Measurements from ENCODE around the gene HNF1A.

Gene HNF1A

GRCh38 chr12:120965534-120966091 is 12.7 kb upstream of the HNF1A start:
- no peaks in the 10 kb centered on the region for H3K4me1 Mint-ChIP-seq (ENCODE audit: low read depth in 2 of 2)
- ATAC-seq (replicated peaks) (no peak), DNase-seq (no peak)
- H3K4me3 Mint-ChIP-seq = no peak overlapping the region
- no peaks in the 10 kb centered on the region for H3K27me3 Mint-ChIP-seq
- H3K36me3 Mint-ChIP-seq (ENCODE audit: insufficient read depth) = peaks cover 2% of the 10 kb centered on the region
- H3K9me3 Mint-ChIP-seq = no peaks in the 10 kb centered on the region
- no peak overlapping the region for H3K27ac Mint-ChIP-seq

DNA sequence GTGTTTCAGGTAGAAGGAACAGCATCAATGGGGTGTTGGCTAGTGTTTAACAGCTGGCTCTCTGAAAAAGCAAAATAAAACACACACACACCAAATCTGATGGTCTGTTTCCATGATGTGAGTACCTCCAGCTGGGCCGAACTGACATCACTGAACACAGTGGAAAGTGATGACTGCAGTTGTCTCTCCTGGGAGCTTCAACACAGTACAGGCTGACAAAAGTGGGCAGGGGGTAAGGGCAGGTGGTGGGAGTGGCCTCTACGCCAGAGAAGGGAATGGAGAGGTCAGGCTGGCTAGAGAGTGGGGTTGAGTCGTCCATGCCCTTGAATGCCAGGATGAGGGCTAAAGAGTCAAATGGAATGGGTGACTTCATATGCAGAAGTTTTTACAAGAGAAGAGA is 8.0 kb upstream of the HNF1A start:
- DNase-seq (no peak), ATAC-seq (replicated peaks) (no peak)
- no peak overlapping the region for H3K4me3 Mint-ChIP-seq
- peaks cover 0 to 4% of the 10 kb centered on the region in 2 donors for H3K4me1 Mint-ChIP-seq (ENCODE audit: low read depth in 2 of 2)
- H3K27me3 Mint-ChIP-seq = no peaks in the 10 kb centered on the region
- no peak overlapping the region for H3K27ac Mint-ChIP-seq
- no peaks in the 10 kb centered on the region for H3K9me3 Mint-ChIP-seq
- H3K36me3 Mint-ChIP-seq (ENCODE audit: insufficient read depth) = peaks cover 2% of the 10 kb centered on the region

- Mint-ChIP-seq H3K36me3 (ENCODE audit: insufficient read depth) (no peaks in the 10 kb centered on the region), H3K27ac (no peak overlapping the region), H3K9me3 (no peaks in the 10 kb centered on the region), H3K27me3 (no peaks in the 10 kb centered on the region), H3K4me3 (no peak overlapping the region), H3K4me1 (ENCODE audit: low read depth in 2 of 2) (peaks cover 0 to 4% of the 10 kb centered on the region in 2 donors)
- ATAC-seq (replicated peaks) (peak; percentile 92), DNase-seq (peak; percentile 23 to 51 (median 35))
Measured at GRCh38 chr12:120971299-120972180, 6.8 kb upstream of the HNF1A start.

GRCh38 chr12:120972870-120973543 is 5.3 kb upstream of the HNF1A start:
- no peaks in the 10 kb centered on the region for H3K27me3 Mint-ChIP-seq
- no peaks in the 10 kb centered on the region for H3K9me3 Mint-ChIP-seq
- no peaks in the 10 kb centered on the region for H3K36me3 Mint-ChIP-seq (ENCODE audit: insufficient read depth)

GRCh38 chr12:120977531-120978295 is 630 bp upstream of the HNF1A start:
- H3K36me3 Mint-ChIP-seq (ENCODE audit: insufficient read depth) = no peaks in the 10 kb centered on the region
- H3K4me1 Mint-ChIP-seq (ENCODE audit: low read depth in 2 of 2) = no peaks in the 10 kb centered on the region
- DNase-seq = no peak
- H3K27ac Mint-ChIP-seq = no peak overlapping the region
- H3K9me3 Mint-ChIP-seq = no peaks in the 10 kb centered on the region
- ATAC-seq (replicated peaks) = no peak
- peaks cover 0 to 9% of the 10 kb centered on the region in 2 donors for H3K27me3 Mint-ChIP-seq
- H3K4me3 Mint-ChIP-seq = no peak overlapping the region

More at GRCh38 chr12:120972870-120973543, 5.3 kb upstream of the HNF1A start:
- H3K4me1 Mint-ChIP-seq (ENCODE audit: low read depth in 2 of 2) = peaks cover 0 to 4% of the 10 kb centered on the region in 2 donors
- H3K27ac Mint-ChIP-seq = no peak overlapping the region
- ATAC-seq (replicated peaks) = no peak
- no peak overlapping the region for H3K4me3 Mint-ChIP-seq
- DNase-seq = no peak

- no peak overlapping the region for H3K27ac Mint-ChIP-seq
- no peak overlapping the region for H3K4me3 Mint-ChIP-seq
- H3K4me1 Mint-ChIP-seq (ENCODE audit: low read depth in 2 of 2) = no peaks in the 10 kb centered on the region
- H3K36me3 Mint-ChIP-seq (ENCODE audit: insufficient read depth) = no peaks in the 10 kb centered on the region
- H3K27me3 Mint-ChIP-seq = peaks cover 0 to 13% of the 10 kb centered on the region in 2 donors
- ATAC-seq (replicated peaks) = no peak
- no peaks in the 10 kb centered on the region for H3K9me3 Mint-ChIP-seq
- DNase-seq = no peak
Measured at GRCh38 chr12:120979220-120979861, 998 bp downstream of the HNF1A start.

GRCh38 chr12:120979862-120980696 is 1.7 kb downstream of the HNF1A start:
- no peaks in the 10 kb centered on the region for H3K36me3 Mint-ChIP-seq (ENCODE audit: insufficient read depth)
- no peak overlapping the region for H3K27ac Mint-ChIP-seq
- no peak for DNase-seq
- H3K4me3 Mint-ChIP-seq = no peak overlapping the region
- ATAC-seq (replicated peaks) = no peak
- no peaks in the 10 kb centered on the region for H3K4me1 Mint-ChIP-seq (ENCODE audit: low read depth in 2 of 2)
- H3K27me3 Mint-ChIP-seq = peaks cover 0 to 13% of the 10 kb centered on the region in 2 donors
- H3K9me3 Mint-ChIP-seq = no peaks in the 10 kb centered on the region

- Mint-ChIP-seq H3K4me1 (ENCODE audit: low read depth in 2 of 2) (no peaks in the 10 kb centered on the region), H3K4me3 (no peak overlapping the region), H3K36me3 (ENCODE audit: insufficient read depth) (no peaks in the 10 kb centered on the region), H3K27me3 (peaks cover 0 to 13% of the 10 kb centered on the region in 2 donors), H3K27ac (no peak overlapping the region), H3K9me3 (no peaks in the 10 kb centered on the region)
- DNase-seq (no peak), ATAC-seq (replicated peaks) (no peak)
Measured at GRCh38 chr12:120980800-120981368, 2.5 kb downstream of the HNF1A start.

GRCh38 chr12:120981407-120981941 is 3.1 kb downstream of the HNF1A start:
- H3K36me3 Mint-ChIP-seq (ENCODE audit: insufficient read depth) = no peaks in the 10 kb centered on the region
- no peak overlapping the region for H3K4me3 Mint-ChIP-seq
- peaks cover 0 to 13% of the 10 kb centered on the region in 2 donors for H3K27me3 Mint-ChIP-seq
- no peaks in the 10 kb centered on the region for H3K4me1 Mint-ChIP-seq (ENCODE audit: low read depth in 2 of 2)
- no peaks in the 10 kb centered on the region for H3K9me3 Mint-ChIP-seq
- no peak overlapping the region for H3K27ac Mint-ChIP-seq
- ATAC-seq (replicated peaks) = no peak
- DNase-seq = no peak

GRCh38 chr12:120982659-120983058 is 4.3 kb downstream of the HNF1A start:
- DNase-seq (no peak), ATAC-seq (replicated peaks) (no peak)
- H3K36me3 Mint-ChIP-seq (ENCODE audit: insufficient read depth) = no peaks in the 10 kb centered on the region
- H3K27ac Mint-ChIP-seq = no peak overlapping the region
- H3K4me3 Mint-ChIP-seq = no peak overlapping the region
- H3K9me3 Mint-ChIP-seq = no peaks in the 10 kb centered on the region
- H3K27me3 Mint-ChIP-seq = peaks cover 0 to 13% of the 10 kb centered on the region in 2 donors
- no peaks in the 10 kb centered on the region for H3K4me1 Mint-ChIP-seq (ENCODE audit: low read depth in 2 of 2)

DNA sequence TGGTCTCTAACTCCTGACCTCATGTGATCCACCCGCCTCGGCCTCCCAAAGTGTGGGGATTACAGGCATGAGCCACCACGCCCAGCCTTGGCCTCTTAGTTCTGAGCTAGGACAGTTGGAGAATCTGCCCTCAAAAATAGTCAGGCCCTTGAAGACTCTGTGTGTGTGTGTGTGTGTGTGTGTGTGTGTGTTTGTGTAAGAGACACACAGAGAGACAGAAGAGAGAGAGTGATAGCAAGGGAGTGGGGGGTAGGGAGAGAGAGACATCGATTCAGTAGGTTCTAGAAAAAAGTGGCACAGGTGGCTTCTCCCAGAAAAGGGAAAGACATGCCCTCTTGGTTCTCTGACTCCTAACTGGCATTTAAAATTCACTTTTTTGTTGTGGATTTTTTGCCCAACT is 5.4 kb downstream of the HNF1A start:
- no peaks in the 10 kb centered on the region for H3K36me3 Mint-ChIP-seq (ENCODE audit: insufficient read depth)
- H3K27ac Mint-ChIP-seq = no peak overlapping the region

More for the DNA sequence above, 5.4 kb downstream of the HNF1A start:
- no peak for ATAC-seq (replicated peaks)
- peaks cover 0 to 23% of the 10 kb centered on the region in 2 donors for H3K27me3 Mint-ChIP-seq
- no peaks in the 10 kb centered on the region for H3K9me3 Mint-ChIP-seq
- H3K4me1 Mint-ChIP-seq (ENCODE audit: low read depth in 2 of 2) = no peaks in the 10 kb centered on the region
- DNase-seq = no peak
- H3K4me3 Mint-ChIP-seq = no peak overlapping the region
